Neuronal stem cell (in vitro differentiated cells): ENCODE data around the gene RRAD.

ENCODE experiments used
- DNase-seq: peaks from one replicate; pipeline ENCODE4 v3.0.0-alpha.2; 2013; ENCODE audit warnings: low spot score
- H2AFZ ChIP-seq: one replicate; pipeline ENCODE4 v1.6.1; 2013; ENCODE audit warnings: mild to moderate bottlenecking, low read length, inconsistent platforms
- H2AK5ac ChIP-seq: 2 replicates; pipeline ENCODE4 v1.6.1; 2013; ENCODE audit warnings: low read depth, mild to moderate bottlenecking, inconsistent platforms, low read length, moderate library complexity, mixed read lengths
- H2BK120ac ChIP-seq: 2 replicates; pipeline ENCODE4 v1.6.1; 2013; ENCODE audit warnings: low read depth, mild to moderate bottlenecking, inconsistent platforms, low read length, moderate library complexity, mixed read lengths
- H2BK12ac ChIP-seq: one replicate; pipeline ENCODE4 v1.6.1; 2013; ENCODE audit warnings: low read length, inconsistent platforms
- H2BK15ac ChIP-seq: 2 replicates; pipeline ENCODE4 v1.6.1; 2013; ENCODE audit warnings: mild to moderate bottlenecking, low read length, inconsistent platforms, mixed read lengths
- H2BK5ac ChIP-seq: one replicate; pipeline ENCODE4 v1.6.1; 2013; ENCODE audit warnings: inconsistent platforms, mild to moderate bottlenecking, low read length, moderate library complexity
- H3K14ac ChIP-seq: one replicate; pipeline ENCODE4 v1.6.1; 2013; ENCODE audit warnings: low read length, inconsistent platforms
- H3K18ac ChIP-seq: 2 replicates; pipeline ENCODE4 v1.6.1; 2013; ENCODE audit warnings: low read length, inconsistent platforms
- H3K23ac ChIP-seq: 2 replicates; pipeline ENCODE4 v1.6.1; 2013; ENCODE audit warnings: low read depth, mild to moderate bottlenecking, mixed read lengths, low read length, inconsistent platforms; ENCODE audit not compliant: poor library complexity
- H3K27ac ChIP-seq: replicated peaks from 3 replicates; pipeline ENCODE4 v1.5.1; 2013; ENCODE audit warnings: low read length, inconsistent platforms
- H3K27me3 ChIP-seq, 3 experiments: 2 replicates each; pipeline ENCODE4 v1.6.1; 2013; ENCODE audit warnings: low read length in 3 of 3, mild to moderate bottlenecking in 2 of 3, inconsistent platforms in 1 of 3, low read depth in 1 of 3, mixed read lengths in 1 of 3, moderate library complexity in 1 of 3; ENCODE audit not compliant: control insufficient read depth in 3 of 3, insufficient read depth in 3 of 3
- H3K36me3 ChIP-seq, 2 donors: replicated peaks in 1 of 2; 2 replicates each; pipeline ENCODE4 v1.6.1; 2013; ENCODE audit warnings: low read length in 2 of 2; ENCODE audit not compliant: control insufficient read depth in 2 of 2, insufficient read depth in 2 of 2
- H3K4ac ChIP-seq: 2 replicates; pipeline ENCODE4 v1.6.1; 2013; ENCODE audit warnings: inconsistent platforms, mild to moderate bottlenecking, low read length, moderate library complexity
- H3K4me1 ChIP-seq, 2 donors: 1 replicate in 1 of 2; 2 replicates in 1 of 2; pipeline ENCODE4 v1.6.1; 2013; ENCODE audit warnings: low read length in 2 of 2, low read depth in 1 of 2; ENCODE audit not compliant: control insufficient read depth in 2 of 2, insufficient read depth in 1 of 2
- H3K4me2 ChIP-seq: one replicate; pipeline ENCODE4 v1.6.1; 2013; ENCODE audit warnings: mild to moderate bottlenecking, low read length, inconsistent platforms; ENCODE audit not compliant: insufficient read depth, poor library complexity, severe bottlenecking
- H3K4me3 ChIP-seq, 2 donors: 2 replicates each; pipeline ENCODE4 v1.5.1; 2013; ENCODE audit warnings: low read length in 2 of 2, mild to moderate bottlenecking in 2 of 2, inconsistent platforms in 1 of 2, moderate library complexity in 1 of 2
- H3K79me1 ChIP-seq: one replicate; pipeline ENCODE4 v1.6.1; 2013; ENCODE audit warnings: low read depth, mild to moderate bottlenecking, inconsistent platforms, low read length, moderate library complexity
- H3K9ac ChIP-seq: one replicate; pipeline ENCODE4 v1.6.1; 2013; ENCODE audit warnings: mild to moderate bottlenecking, low read depth, low read length, inconsistent platforms; ENCODE audit not compliant: poor library complexity
- H3K9me3 ChIP-seq, 2 donors: replicated peaks in 1 of 2; 2 replicates each; pipeline versions ENCODE3 to v1.6.1; 2013; ENCODE audit warnings: low read length in 2 of 2, mild to moderate bottlenecking in 2 of 2, inconsistent platforms in 1 of 2, low read depth in 1 of 2, mixed read lengths in 1 of 2, moderate library complexity in 1 of 2; ENCODE audit not compliant: control insufficient read depth in 2 of 2, insufficient read depth in 1 of 2
- H4K8ac ChIP-seq: one replicate; pipeline ENCODE4 v1.6.1; 2013; ENCODE audit warnings: low read depth, mild to moderate bottlenecking, inconsistent platforms, low read length, moderate library complexity
- H4K91ac ChIP-seq: one replicate; pipeline ENCODE4 v1.6.1; 2013; ENCODE audit warnings: low read length, low read depth, mild to moderate bottlenecking, inconsistent platforms; ENCODE audit not compliant: poor library complexity
- WGBS, 2 donors: extraction: QIAGEN DNeasy Blood & Tissue Kit; methylation state at CpG; one replicate each; pipeline ENCODE4 v1.1.7; 2013; ENCODE audit warnings: missing lambda C conversion rate in 2 of 2, mixed read lengths in 1 of 2; ENCODE audit not compliant: insufficient read length in 2 of 2, insufficient replicate concordance in 1 of 2; ENCODE audit errors: extremely low coverage in 2 of 2; 5-methylcytosine and 5-hydroxymethylcytosine counted together

RRAD gene

GRCh38 chr16:66924527-66925321 lies 611 bp downstream of the RRAD start:
- H3K14ac ChIP-seq = no peak overlapping the region
- no peaks in the 10 kb centered on the region for H3K79me1 ChIP-seq
- H3K23ac ChIP-seq = peak overlapping the region; percentile 83
- peak overlapping the region; percentile 56 for H3K4me2 ChIP-seq
- no peak overlapping the region for H3K4ac ChIP-seq
- no CpG with 5 or more reads among the region's 72 CpGs for whole genome bisulfite sequencing, 2 donors
- no peak overlapping the region for H4K8ac ChIP-seq
- H2BK15ac ChIP-seq = no peak overlapping the region
- no peak overlapping the region for H4K91ac ChIP-seq
- DNase-seq = peak; percentile 29
- no peak overlapping the region for H3K9ac ChIP-seq
- peak overlapping the region; percentile 27 for H2BK12ac ChIP-seq
- peak overlapping the region; percentile 78 for H3K18ac ChIP-seq
- peaks cover 12 to 59% (median 37%) of the 10 kb centered on the region in 3 experiments for H3K27me3 ChIP-seq
- no peak overlapping the region for H2BK5ac ChIP-seq
- no peak overlapping the region for H2BK120ac ChIP-seq
- H2AK5ac ChIP-seq = peak overlapping the region; percentile 49
- peak overlapping the region; percentile 80 for H2AFZ ChIP-seq
- no peaks in the 10 kb centered on the region for H3K9me3 ChIP-seq
- peak overlapping the region in 1 of 2 donors; percentile 70 for H3K4me3 ChIP-seq
- no peaks in the 10 kb centered on the region for H3K36me3 ChIP-seq
- peaks cover 2 to 35% of the 10 kb centered on the region in 2 donors for H3K4me1 ChIP-seq
- no peak overlapping the region for H3K27ac ChIP-seq

GRCh38 chr16:66923866-66924265 lies 1.5 kb downstream of the RRAD start:
- Histone ChIP-seq H3K9me3 (no peaks in the 10 kb centered on the region), H3K79me1 (no peaks in the 10 kb centered on the region), H2BK15ac (no peak overlapping the region), H4K91ac (no peak overlapping the region), H3K23ac (peak overlapping the region; percentile 66), H2BK5ac (no peak overlapping the region), H3K27ac (no peak overlapping the region), H3K36me3 (no peaks in the 10 kb centered on the region), H3K4ac (no peak overlapping the region), H2BK120ac (no peak overlapping the region), H2AK5ac (no peak overlapping the region), H3K4me1 (peaks cover 2 to 43% of the 10 kb centered on the region in 2 donors), H3K18ac (no peak overlapping the region), H3K9ac (no peak overlapping the region), H3K4me2 (no peak overlapping the region), H3K27me3 (peaks cover 12 to 59% (median 37%) of the 10 kb centered on the region in 3 experiments), H3K4me3 (no peak overlapping the region), H3K14ac (no peak overlapping the region), H2AFZ (no peak overlapping the region), H4K8ac (no peak overlapping the region), H2BK12ac (peak overlapping the region; percentile 26)
- WGBS, 2 donors = no CpG with 5 or more reads among the region's 3 CpGs
- DNase-seq = no peak

- Histone ChIP-seq H3K27ac (no peak overlapping the region), H2AK5ac (peak overlapping the region; percentile 27), H2BK15ac (no peak overlapping the region), H3K14ac (no peak overlapping the region), H3K36me3 (no peaks in the 10 kb centered on the region), H3K18ac (no peak overlapping the region), H2AFZ (no peak overlapping the region), H3K4ac (no peak overlapping the region), H3K79me1 (no peaks in the 10 kb centered on the region), H3K4me1 (peaks cover 2 to 44% of the 10 kb centered on the region in 2 donors), H3K27me3 (peaks cover 12 to 60% (median 37%) of the 10 kb centered on the region in 3 experiments), H4K91ac (no peak overlapping the region), H3K9me3 (no peaks in the 10 kb centered on the region), H2BK5ac (no peak overlapping the region), H3K23ac (peak overlapping the region; percentile 66), H3K9ac (no peak overlapping the region), H2BK12ac (peak overlapping the region; percentile 26), H2BK120ac (no peak overlapping the region), H3K4me3 (no peak overlapping the region), H3K4me2 (no peak overlapping the region), H4K8ac (no peak overlapping the region)
- no peak for DNase-seq
- no CpG with 5 or more reads among the region's 18 CpGs for WGBS, 2 donors
These were observed 2.0 kb downstream of the RRAD start for GRCh38 chr16:66923247-66923731.

- no peaks in the 10 kb centered on the region for H3K79me1 ChIP-seq
- peak overlapping the region; percentile 57 for H3K23ac ChIP-seq
- no peaks in the 10 kb centered on the region for H3K36me3 ChIP-seq
- H3K9ac ChIP-seq = no peak overlapping the region
- no peak overlapping the region for H2AFZ ChIP-seq
- H4K8ac ChIP-seq = no peak overlapping the region
- H3K4me3 ChIP-seq = no peak overlapping the region
- H3K4me1 ChIP-seq = peaks cover 2 to 34% of the 10 kb centered on the region in 2 donors
- H2BK5ac ChIP-seq = no peak overlapping the region
- no peak overlapping the region for H3K14ac ChIP-seq
- H2BK12ac ChIP-seq = no peak overlapping the region
- H4K91ac ChIP-seq = no peak overlapping the region
- H3K18ac ChIP-seq = no peak overlapping the region
- no peak overlapping the region for H3K4ac ChIP-seq
- no peak overlapping the region for H2BK120ac ChIP-seq
- peak overlapping the region; percentile 74 for H2AK5ac ChIP-seq
- peaks cover 12 to 70% (median 37%) of the 10 kb centered on the region in 3 experiments for H3K27me3 ChIP-seq
- no peak for DNase-seq
- no peak overlapping the region for H2BK15ac ChIP-seq
- no CpG with 5 or more reads among the region's 42 CpGs for WGBS, 2 donors
- no peak overlapping the region for H3K27ac ChIP-seq
- H3K4me2 ChIP-seq = no peak overlapping the region
- no peaks in the 10 kb centered on the region for H3K9me3 ChIP-seq
These were observed 3.4 kb downstream of the RRAD start for GRCh38 chr16:66921729-66922450.
